ENCODE measurements around the gene SOX21. TPM values are rescaled to one million over a fixed set of nuclear protein-coding genes. Genes with fewer than 3 reads are reported as not detected.
"Not testable (repeated sequence)": the region's sequence is repeated elsewhere in the genome, so short reads cannot be mapped to it uniquely, and the experiment has no call there.

The SOX21 gene
- total RNA-seq, 1 experiment from 2014 or later = not detected

DNA sequence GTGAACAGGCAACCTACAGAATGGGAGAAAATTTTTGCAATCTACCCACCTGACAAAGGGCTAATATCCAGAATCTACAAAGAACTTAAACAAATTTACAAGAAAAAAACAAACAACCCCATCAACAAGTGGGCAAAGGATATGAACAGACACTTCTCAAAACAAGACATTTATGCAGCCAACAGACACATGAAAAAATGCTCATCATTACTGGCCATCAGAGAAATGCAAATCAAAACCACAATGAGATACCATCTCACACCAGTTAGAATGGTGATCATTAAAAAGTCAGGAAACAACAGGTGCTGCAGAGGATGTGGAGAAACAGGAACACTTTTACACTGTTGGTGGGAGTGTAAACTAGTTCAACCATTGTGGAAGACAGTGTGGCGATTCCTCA lies 17.6 kb upstream of the SOX21 start:
- not testable (repeated sequence) for H3K27me3 ChIP-seq (ENCODE audit: low read length); H2AFZ ChIP-seq (ENCODE audit: low read length); H3K4me2 ChIP-seq (ENCODE audit: low read depth, low read length, poor library complexity, severe bottlenecking); H3K9ac ChIP-seq (ENCODE audit: low read length); H4K20me1 ChIP-seq (ENCODE audit: insufficient read depth, low read depth, low read length); H3K4me3 ChIP-seq (ENCODE audit: low read length); H3K4me1 ChIP-seq (ENCODE audit: low read length); H3K36me3 ChIP-seq (ENCODE audit: insufficient read depth, low read length); H3K79me2 ChIP-seq (ENCODE audit: low read length); H3K9me2 ChIP-seq (replicated peaks; ENCODE audit: insufficient read depth, low read length); H3K27ac ChIP-seq (ENCODE audit: low read length); DNase-seq
- peaks cover 15% of the 10 kb centered on the region; the same call in 1 of the 2 replicates for H3K9me3 ChIP-seq (ENCODE audit: low read length)

DNA sequence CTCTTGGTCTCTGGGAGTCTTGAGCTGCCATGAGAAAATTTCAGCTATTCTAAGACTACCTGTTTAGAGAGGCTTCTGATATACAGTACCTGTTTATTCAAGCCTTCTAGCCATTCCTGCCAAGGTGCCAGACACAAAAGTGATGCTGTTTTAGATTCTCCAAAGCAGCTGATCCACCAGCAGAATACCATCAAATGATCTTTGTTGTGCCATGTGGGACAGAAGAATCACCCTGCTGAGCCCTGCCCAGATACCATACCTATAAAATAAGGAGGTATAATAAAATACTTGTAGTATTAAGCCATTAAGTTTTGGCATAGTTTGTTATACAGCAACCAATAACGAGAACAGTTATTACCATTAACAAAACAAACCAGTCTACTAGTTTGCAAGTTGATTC lies 14.1 kb upstream of the SOX21 start:
- Histone ChIP-seq H3K27ac (ENCODE audit: low read length) (no peak overlapping the region), H3K79me2 (ENCODE audit: low read length) (no peaks in the 10 kb centered on the region), H3K9ac (ENCODE audit: low read length) (no peak overlapping the region), H3K4me3 (ENCODE audit: low read length) (no peak overlapping the region), H3K4me2 (ENCODE audit: low read depth, low read length, poor library complexity, severe bottlenecking) (no peak overlapping the region), H3K9me3 (ENCODE audit: low read length) (peaks cover 15% of the 10 kb centered on the region; the same call in 1 of the 2 replicates), H2AFZ (ENCODE audit: low read length) (no peak overlapping the region), H3K36me3 (ENCODE audit: insufficient read depth, low read length) (no peaks in the 10 kb centered on the region), H3K9me2 (replicated peaks; ENCODE audit: insufficient read depth, low read length) (no peaks in the 10 kb centered on the region), H3K27me3 (ENCODE audit: low read length) (no peaks in the 10 kb centered on the region), H3K4me1 (ENCODE audit: low read length) (no peaks in the 10 kb centered on the region), H4K20me1 (ENCODE audit: insufficient read depth, low read depth, low read length) (no peaks in the 10 kb centered on the region)
- no peak for DNase-seq

- Histone ChIP-seq H3K4me3 (ENCODE audit: low read length) (no peak overlapping the region), H3K9ac (ENCODE audit: low read length) (no peak overlapping the region), H3K9me3 (ENCODE audit: low read length) (peaks cover 15% of the 10 kb centered on the region; the same call in 1 of the 2 replicates), H2AFZ (ENCODE audit: low read length) (no peak overlapping the region), H3K79me2 (ENCODE audit: low read length) (no peaks in the 10 kb centered on the region), H3K36me3 (ENCODE audit: insufficient read depth, low read length) (no peaks in the 10 kb centered on the region), H3K4me2 (ENCODE audit: low read depth, low read length, poor library complexity, severe bottlenecking) (no peak overlapping the region), H4K20me1 (ENCODE audit: insufficient read depth, low read depth, low read length) (no peaks in the 10 kb centered on the region), H3K27me3 (ENCODE audit: low read length) (no peaks in the 10 kb centered on the region), H3K4me1 (ENCODE audit: low read length) (no peaks in the 10 kb centered on the region), H3K9me2 (replicated peaks; ENCODE audit: insufficient read depth, low read length) (no peaks in the 10 kb centered on the region), H3K27ac (ENCODE audit: low read length) (no peak overlapping the region)
- DNase-seq = no peak
Measured at GRCh38 chr13:94722609-94723345, 10.4 kb upstream of the SOX21 start.

GRCh38 chr13:94718697-94719096 lies 6.4 kb upstream of the SOX21 start:
- not testable (repeated sequence) for DNase-seq; H3K27ac ChIP-seq (ENCODE audit: low read length); H2AFZ ChIP-seq (ENCODE audit: low read length); H3K9me3 ChIP-seq (ENCODE audit: low read length); H3K9ac ChIP-seq (ENCODE audit: low read length); H3K36me3 ChIP-seq (ENCODE audit: insufficient read depth, low read length); H3K4me1 ChIP-seq (ENCODE audit: low read length); H3K27me3 ChIP-seq (ENCODE audit: low read length); H3K4me3 ChIP-seq (ENCODE audit: low read length); H3K79me2 ChIP-seq (ENCODE audit: low read length); H3K4me2 ChIP-seq (ENCODE audit: low read depth, low read length, poor library complexity, severe bottlenecking); H4K20me1 ChIP-seq (ENCODE audit: insufficient read depth, low read depth, low read length); H3K9me2 ChIP-seq (replicated peaks; ENCODE audit: insufficient read depth, low read length)

- no peaks in the 10 kb centered on the region for H3K9me2 ChIP-seq (replicated peaks; ENCODE audit: insufficient read depth, low read length)
- no peak overlapping the region for H3K4me3 ChIP-seq (ENCODE audit: low read length)
- H4K20me1 ChIP-seq (ENCODE audit: insufficient read depth, low read depth, low read length) = no peaks in the 10 kb centered on the region
- H2AFZ ChIP-seq (ENCODE audit: low read length) = no peak overlapping the region
- no peaks in the 10 kb centered on the region for H3K79me2 ChIP-seq (ENCODE audit: low read length)
- H3K9ac ChIP-seq (ENCODE audit: low read length) = no peak overlapping the region
- H3K27ac ChIP-seq (ENCODE audit: low read length) = no peak overlapping the region
- no peaks in the 10 kb centered on the region for H3K27me3 ChIP-seq (ENCODE audit: low read length)
- no peaks in the 10 kb centered on the region for H3K36me3 ChIP-seq (ENCODE audit: insufficient read depth, low read length)
- no peaks in the 10 kb centered on the region for H3K9me3 ChIP-seq (ENCODE audit: low read length)
- H3K4me1 ChIP-seq (ENCODE audit: low read length) = no peaks in the 10 kb centered on the region
- DNase-seq = no peak
- no peak overlapping the region for H3K4me2 ChIP-seq (ENCODE audit: low read depth, low read length, poor library complexity, severe bottlenecking)
Measured at GRCh38 chr13:94717916-94718315, 5.6 kb upstream of the SOX21 start.

DNA sequence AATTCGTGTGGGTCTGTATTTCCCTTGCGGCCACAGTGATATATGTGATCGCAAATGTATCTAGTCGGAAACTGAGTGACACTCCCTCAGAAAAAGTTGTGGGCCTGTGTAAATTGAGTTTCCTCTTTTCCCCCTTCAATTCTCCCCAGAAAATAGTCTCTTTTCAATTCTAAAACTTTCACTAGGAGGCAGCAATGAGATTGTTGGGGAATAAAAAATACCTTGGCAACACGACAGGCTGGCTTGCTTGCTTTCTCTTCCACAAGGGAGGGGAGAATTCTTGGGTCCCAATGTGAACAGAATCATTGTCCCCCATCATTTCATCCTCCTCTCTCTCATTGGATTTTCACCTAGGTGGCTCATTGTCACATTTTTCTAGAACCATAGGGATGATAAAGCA lies 3.7 kb upstream of the SOX21 start:
- H3K4me2 ChIP-seq (ENCODE audit: low read depth, low read length, poor library complexity, severe bottlenecking) = no peak overlapping the region
- no peaks in the 10 kb centered on the region for H3K27me3 ChIP-seq (ENCODE audit: low read length)
- H3K9me2 ChIP-seq (replicated peaks; ENCODE audit: insufficient read depth, low read length) = no peaks in the 10 kb centered on the region
- H3K4me1 ChIP-seq (ENCODE audit: low read length) = no peaks in the 10 kb centered on the region
- H3K36me3 ChIP-seq (ENCODE audit: insufficient read depth, low read length) = no peaks in the 10 kb centered on the region
- DNase-seq = no peak
- no peak overlapping the region for H2AFZ ChIP-seq (ENCODE audit: low read length)
- H3K79me2 ChIP-seq (ENCODE audit: low read length) = no peaks in the 10 kb centered on the region
- no peaks in the 10 kb centered on the region for H3K9me3 ChIP-seq (ENCODE audit: low read length)
- H3K9ac ChIP-seq (ENCODE audit: low read length) = no peak overlapping the region
- H4K20me1 ChIP-seq (ENCODE audit: insufficient read depth, low read depth, low read length) = no peaks in the 10 kb centered on the region
- no peak overlapping the region for H3K4me3 ChIP-seq (ENCODE audit: low read length)
- no peak overlapping the region for H3K27ac ChIP-seq (ENCODE audit: low read length)

DNA sequence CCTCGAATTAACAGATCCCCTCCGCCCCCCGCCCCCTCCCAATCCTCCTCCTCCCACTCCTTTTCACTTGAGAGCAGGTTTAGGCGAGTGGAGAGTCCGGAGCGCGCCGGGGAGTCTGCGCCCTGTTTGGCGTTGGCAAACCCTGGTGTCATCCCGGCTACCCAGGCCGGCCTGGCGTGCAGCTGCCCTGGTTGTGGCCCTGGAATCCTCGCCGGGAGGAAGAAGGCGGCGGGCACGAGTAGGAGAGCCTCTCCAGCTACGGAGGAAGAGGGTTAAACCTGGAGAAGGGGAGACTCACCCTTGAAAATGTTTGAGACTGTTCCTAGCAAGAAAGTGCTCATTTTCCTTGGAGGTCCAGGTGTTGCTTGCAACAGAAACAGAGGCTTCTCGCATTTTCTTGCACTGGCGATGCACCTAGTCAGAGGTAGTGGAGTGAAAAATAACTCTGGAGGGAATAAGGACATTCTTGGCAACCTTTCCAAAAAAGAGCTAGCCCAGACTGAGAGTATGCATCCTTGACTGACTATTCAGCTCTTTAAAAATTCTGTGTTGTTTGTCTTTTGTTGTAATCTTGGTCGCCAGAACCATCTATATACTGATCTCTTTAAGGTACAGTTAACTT lies 1.3 kb upstream of the SOX21 start:
- H3K4me2 ChIP-seq (ENCODE audit: low read depth, low read length, poor library complexity, severe bottlenecking) = no peak overlapping the region
- no peaks in the 10 kb centered on the region for H4K20me1 ChIP-seq (ENCODE audit: insufficient read depth, low read depth, low read length)
- no peaks in the 10 kb centered on the region for H3K79me2 ChIP-seq (ENCODE audit: low read length)
- no peaks in the 10 kb centered on the region for H3K36me3 ChIP-seq (ENCODE audit: insufficient read depth, low read length)
- H3K4me3 ChIP-seq (ENCODE audit: low read length) = no peak overlapping the region
- H3K9me3 ChIP-seq (ENCODE audit: low read length) = no peaks in the 10 kb centered on the region
- H3K27ac ChIP-seq (ENCODE audit: low read length) = no peak overlapping the region
- no peaks in the 10 kb centered on the region for H3K27me3 ChIP-seq (ENCODE audit: low read length)
- H2AFZ ChIP-seq (ENCODE audit: low read length) = no peak overlapping the region
- no peak overlapping the region for H3K9ac ChIP-seq (ENCODE audit: low read length)
- no peak for DNase-seq
- H3K9me2 ChIP-seq (replicated peaks; ENCODE audit: insufficient read depth, low read length) = no peaks in the 10 kb centered on the region
- H3K4me1 ChIP-seq (ENCODE audit: low read length) = no peaks in the 10 kb centered on the region

DNA sequence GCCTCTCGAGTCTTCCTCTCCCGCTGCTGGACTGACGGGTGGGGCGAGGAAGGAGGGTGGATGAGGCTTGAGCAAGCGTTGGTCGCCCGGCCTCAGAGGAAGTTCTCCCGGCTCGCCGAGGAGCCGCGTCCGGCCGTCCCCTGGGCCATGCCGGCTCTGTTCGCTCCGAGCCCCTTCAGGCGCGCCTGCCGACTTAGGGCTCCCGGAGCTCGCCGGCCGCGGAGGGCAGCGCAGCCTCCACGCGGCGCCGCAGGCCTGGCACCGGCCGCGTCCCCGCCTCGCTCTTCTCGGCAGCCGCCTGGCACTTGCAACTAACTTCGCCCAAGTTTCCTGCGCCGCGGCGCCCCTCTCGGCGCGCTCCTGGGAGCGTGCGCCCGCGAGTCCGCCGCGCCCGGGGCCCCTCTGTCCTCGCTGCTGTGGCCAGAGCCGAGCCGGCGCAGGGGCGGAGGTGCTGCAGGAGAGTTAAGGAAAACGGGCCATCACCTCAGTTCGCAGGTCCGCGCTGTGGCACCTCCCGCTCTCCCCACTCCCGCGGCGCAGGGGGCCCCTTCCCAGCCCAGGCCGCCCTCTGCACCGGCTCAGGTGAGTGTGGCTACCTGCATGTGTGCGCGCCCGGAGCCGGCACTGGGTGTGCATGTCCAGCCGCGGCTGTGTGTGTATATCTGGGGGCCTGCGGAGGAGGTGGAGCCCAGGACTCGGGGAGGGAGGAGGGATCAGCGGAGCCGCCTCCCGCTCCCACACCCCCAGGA lies 641 bp upstream of the SOX21 start:
- Histone ChIP-seq H3K4me2 (ENCODE audit: low read depth, low read length, poor library complexity, severe bottlenecking) (no peak overlapping the region), H3K27ac (ENCODE audit: low read length) (no peak overlapping the region), H3K4me3 (ENCODE audit: low read length) (no peak overlapping the region), H3K36me3 (ENCODE audit: insufficient read depth, low read length) (no peaks in the 10 kb centered on the region), H3K9me3 (ENCODE audit: low read length) (no peaks in the 10 kb centered on the region), H4K20me1 (ENCODE audit: insufficient read depth, low read depth, low read length) (no peaks in the 10 kb centered on the region), H3K9me2 (replicated peaks; ENCODE audit: insufficient read depth, low read length) (no peaks in the 10 kb centered on the region), H2AFZ (ENCODE audit: low read length) (no peak overlapping the region), H3K4me1 (ENCODE audit: low read length) (no peaks in the 10 kb centered on the region), H3K9ac (ENCODE audit: low read length) (no peak overlapping the region), H3K79me2 (ENCODE audit: low read length) (no peaks in the 10 kb centered on the region), H3K27me3 (ENCODE audit: low read length) (no peaks in the 10 kb centered on the region)
- no peak for DNase-seq
